H1 (cell line): ENCODE data around the gene TCIRG1. TPM values are rescaled to one million over a fixed set of nuclear protein-coding genes. Genes with fewer than 3 reads are reported as not detected.

Experiments
- CTCF ChIA-PET: fragments of 300-600 bp; sonication (Branson Sonifier 250); formaldehyde crosslinking; loops from one replicate; lab custom pipeline; 2021; ENCODE audit not compliant: partially characterized antibody; lab: Charles Lee
- POLR2A ChIA-PET: fragments of 300-600 bp; sonication (Branson Sonifier 250); formaldehyde crosslinking; loops from one replicate; lab custom pipeline; 2021; ENCODE audit warnings: inconsistent platforms; ENCODE audit not compliant: partially characterized antibody; lab: Charles Lee
- DNase-seq, 2 experiments: peaks; one replicate each; pipeline versions ENCODE4 v3.0.0 to v3.0.0-alpha.2; 2010 to 2022; ENCODE audit warnings: low spot score in 2 of 2, low read depth in 1 of 2, mixed read lengths in 1 of 2
- FAIRE-seq: peaks from 2 replicates; lab custom pipeline; 2011; peaks lifted over from hg19 to GRCh38; lab: Jason Lieb, UNC
- H2AFZ ChIP-seq: 2 replicates; pipeline ENCODE4 v1.8.1; 2012; ENCODE audit warnings: low read length, inconsistent platforms
- H2AK5ac ChIP-seq: 2 replicates; pipeline ENCODE4 v1.6.1; 2013; ENCODE audit warnings: low read depth, low read length
- H2BK120ac ChIP-seq: replicated peaks from 2 replicates; pipeline ENCODE3; 2013; ENCODE audit warnings: low read depth, low read length, inconsistent platforms
- H2BK12ac ChIP-seq: 2 replicates; pipeline ENCODE4 v1.6.1; 2013; ENCODE audit warnings: low read depth, low read length
- H2BK15ac ChIP-seq: 2 replicates; pipeline ENCODE4 v1.6.1; 2013; ENCODE audit warnings: low read length
- H2BK20ac ChIP-seq: 2 replicates; pipeline ENCODE4 v1.6.1; 2013; ENCODE audit warnings: low read length
- H2BK5ac ChIP-seq: 2 replicates; pipeline ENCODE4 v1.6.1; 2013; ENCODE audit warnings: low read depth, low read length
- H3K14ac ChIP-seq: 2 replicates; pipeline ENCODE4 v1.6.1; 2013; ENCODE audit warnings: inconsistent platforms; ENCODE audit not compliant: insufficient read length
- H3K18ac ChIP-seq: 2 replicates; pipeline ENCODE4 v1.6.1; 2013; ENCODE audit warnings: low read length; ENCODE audit errors: extremely low read depth
- H3K23ac ChIP-seq: 2 replicates; pipeline ENCODE4 v1.6.1; 2013; ENCODE audit warnings: inconsistent platforms; ENCODE audit not compliant: insufficient read length
- H3K23me2 ChIP-seq: 2 replicates; pipeline ENCODE4 v1.6.1; 2013; ENCODE audit warnings: low read depth, low read length
- H3K27ac ChIP-seq: 2 replicates; pipeline ENCODE4 v1.6.1; 2011; ENCODE audit warnings: low read depth, low read length, inconsistent platforms
- H3K27me3 ChIP-seq, 4 experiments: replicated peaks in 1 of 4; 1 replicate in 1 of 4; 2 replicates in 3 of 4; pipeline versions ENCODE4 v1.6.1 to v1.8.1; 2011 to 2013; ENCODE audit warnings: low read length in 3 of 4, mild to moderate bottlenecking in 3 of 4, inconsistent platforms in 2 of 4, mixed read lengths in 2 of 4, moderate library complexity in 1 of 4; ENCODE audit not compliant: control insufficient read depth in 3 of 4, insufficient read depth in 3 of 4; ENCODE audit errors: extremely low read depth in 1 of 4
- H3K36me3 ChIP-seq, 4 experiments: 2 replicates each; pipeline versions ENCODE4 v1.6.1 to v1.8.1; 2011 to 2013; ENCODE audit warnings: mild to moderate bottlenecking in 4 of 4, low read length in 3 of 4, moderate library complexity in 2 of 4, control low read depth in 1 of 4, inconsistent platforms in 1 of 4; ENCODE audit not compliant: insufficient read depth in 4 of 4, control insufficient read depth in 2 of 4
- H3K4ac ChIP-seq: replicated peaks from 2 replicates; pipeline ENCODE3; 2013; ENCODE audit warnings: low read length, low read depth, mixed read lengths, inconsistent platforms; ENCODE audit not compliant: insufficient read length
- H3K4me1 ChIP-seq, 4 experiments: replicated peaks in 1 of 4; 1 replicate in 1 of 4; 2 replicates in 3 of 4; pipeline versions ENCODE4 v1.6.1 to v1.8.1; 2011 to 2013; ENCODE audit warnings: low read length in 3 of 4, inconsistent platforms in 2 of 4, mixed read lengths in 1 of 4; ENCODE audit not compliant: insufficient read depth in 4 of 4, control insufficient read depth in 3 of 4
- H3K4me2 ChIP-seq, 2 experiments: 2 replicates each; pipeline versions ENCODE4 v1.6.1 to v1.8.1; 2011 to 2013; ENCODE audit warnings: low read depth in 2 of 2, low read length in 2 of 2, control low read depth in 1 of 2, inconsistent platforms in 1 of 2, mild to moderate bottlenecking in 1 of 2; ENCODE audit not compliant: insufficient read depth in 1 of 2
- H3K4me3 ChIP-seq, 4 experiments: fragments of 200-600, 300-600 bp in 1 of 4; sonication (generic), shearing (Covaris generic), sonication (Bioruptor Twin) in 1 of 4; 2 replicates each; pipeline versions ENCODE4 v1.5.1 to v1.8.1; 2011 to 2016; ENCODE audit warnings: low read length in 4 of 4, low read depth in 3 of 4, control low read depth in 2 of 4, inconsistent platforms in 2 of 4, mild to moderate bottlenecking in 2 of 4, mixed read lengths in 1 of 4, moderate library complexity in 1 of 4; ENCODE audit not compliant: insufficient read depth in 2 of 4; ENCODE audit errors: extremely low read depth in 1 of 4
- H3K56ac ChIP-seq: replicated peaks from 2 replicates; pipeline ENCODE3; 2013; ENCODE audit warnings: low read depth, mild to moderate bottlenecking, mixed read lengths, low read length, inconsistent platforms; ENCODE audit not compliant: insufficient read length
- H3K79me1 ChIP-seq: 2 replicates; pipeline ENCODE4 v1.6.1; 2013; ENCODE audit warnings: low read depth, low read length, control low read depth
- H3K79me2 ChIP-seq, 2 experiments: 2 replicates each; pipeline versions ENCODE4 v1.6.1 to v1.8.1; 2012 to 2013; ENCODE audit warnings: low read length in 2 of 2, mild to moderate bottlenecking in 2 of 2, inconsistent platforms in 1 of 2; ENCODE audit not compliant: insufficient read depth in 2 of 2, control insufficient read depth in 1 of 2
- H3K9ac ChIP-seq, 4 experiments: replicated peaks in 1 of 4; 1 replicate in 1 of 4; 2 replicates in 3 of 4; pipeline versions ENCODE4 v1.6.1 to v1.8.1; 2011 to 2013; ENCODE audit warnings: low read depth in 3 of 4, low read length in 3 of 4, control low read depth in 2 of 4, mild to moderate bottlenecking in 2 of 4, moderate library complexity in 2 of 4, inconsistent platforms in 1 of 4; ENCODE audit errors: extremely low read depth in 1 of 4
- H3K9me3 ChIP-seq, 2 experiments: 2 replicates each; pipeline versions ENCODE4 v1.6.1 to v1.8.1; 2012 to 2013; ENCODE audit warnings: mild to moderate bottlenecking in 2 of 2, moderate library complexity in 2 of 2, control low read depth in 1 of 2, inconsistent platforms in 1 of 2, low read depth in 1 of 2, low read length in 1 of 2, mixed read lengths in 1 of 2; ENCODE audit not compliant: insufficient read depth in 2 of 2
- H4K20me1 ChIP-seq, 2 experiments: replicated peaks in 1 of 2; 2 replicates each; pipeline versions ENCODE3 to v1.8.1; 2011 to 2013; ENCODE audit warnings: inconsistent platforms in 2 of 2, low read length in 2 of 2, mild to moderate bottlenecking in 1 of 2; ENCODE audit not compliant: insufficient read depth in 2 of 2, control insufficient read depth in 1 of 2
- H4K5ac ChIP-seq: 2 replicates; pipeline ENCODE4 v1.6.1; 2013; ENCODE audit warnings: low read length, low read depth, mixed read lengths, inconsistent platforms; ENCODE audit not compliant: insufficient read length
- H4K8ac ChIP-seq: 2 replicates; pipeline ENCODE4 v1.8.0; 2013; ENCODE audit warnings: mild to moderate bottlenecking, moderate library complexity, low read length, inconsistent platforms; ENCODE audit not compliant: insufficient read depth; ENCODE audit errors: extremely low read depth
- H4K91ac ChIP-seq: replicated peaks from 2 replicates; pipeline ENCODE3; 2013; ENCODE audit warnings: low read length, mixed read lengths, inconsistent platforms; ENCODE audit not compliant: insufficient read length
- CBX5 ChIP-seq: fragments of 300-800, 300-1000 bp; sonication (generic); IDR thresholded peaks from 2 replicates; pipeline ENCODE4 v1.7.1; 2016; ENCODE audit warnings: antibody characterized with exemption, low read length, low read depth
- CEBPB ChIP-seq: IDR thresholded peaks from 2 replicates; pipeline ENCODE4 v1.6.1; 2012; ENCODE audit warnings: low read depth, low read length
- FOSL1 ChIP-seq: IDR thresholded peaks from 2 replicates; pipeline ENCODE4 v1.6.1; 2011; ENCODE audit warnings: mild to moderate bottlenecking, low read depth, low read length, moderate library complexity; ENCODE audit not compliant: insufficient read depth
- MAFK ChIP-seq: IDR thresholded peaks from 2 replicates; pipeline ENCODE4 v1.6.1; 2012; ENCODE audit warnings: low read depth, mild to moderate bottlenecking, improper control_type of control experiment, low read length
- RNF2 ChIP-seq: fragments of 200-900, 300-1000 bp; sonication (generic); IDR thresholded peaks from 2 replicates; pipeline ENCODE4 v1.7.1; 2016; ENCODE audit warnings: borderline replicate concordance, low read depth, mild to moderate bottlenecking, antibody characterized with exemption, low read length; ENCODE audit not compliant: poor library complexity, severe bottlenecking; ENCODE audit errors: missing control alignments
- TAF7 ChIP-seq: optimal IDR thresholded peaks from 2 replicates; pipeline ENCODE3; 2011; ENCODE audit warnings: low read depth, mild to moderate bottlenecking, inconsistent platforms, low read length, moderate library complexity, borderline replicate concordance
- WGBS, 2 experiments: shearing (Covaris generic) in 1 of 2; methylation state at CpG; one replicate each; pipeline versions ENCODE4 v1.1.6 to v1.1.7; 2013 to 2015; ENCODE audit warnings: low lambda C conversion rate in 2 of 2, mixed read lengths in 2 of 2, inconsistent platforms in 1 of 2, low coverage in 1 of 2, missing lambda C conversion rate in 1 of 2; ENCODE audit not compliant: insufficient replicate concordance in 2 of 2, insufficient coverage in 1 of 2, insufficient read length in 1 of 2; ENCODE audit errors: extremely low coverage in 1 of 2, missing lambda C conversion rate in 1 of 2; 5-methylcytosine and 5-hydroxymethylcytosine counted together
- polyA plus RNA-seq, 7 experiments: library from polyadenylated mRNA; depleted of rRNA in 3 of 7; stranded (reverse) in 5 of 7; unstranded in 2 of 7; fragments of >200 nt in 5 of 7; fragments of 200-250 nt in 2 of 7; gene quantifications; 1 replicate in 5 of 7; 2 replicates in 1 of 7; 4 replicates in 1 of 7; pipeline versions ENCODE4 v1.2.1 to v1.2.3, GENCODE V29; 2011 to 2013; ENCODE audit warnings: missing spikeins in 2 of 7, mixed read lengths in 2 of 7
- total RNA-seq: library from RNA; stranded (reverse); fragmentation: NEBNext Ultra II Directional; extraction: Animal tissue kit (Norgen Biotek cat#: 25700); gene quantifications from 2 replicates; pipeline ENCODE4 v1.2.1, GENCODE V29; 2021

TCIRG1 gene
- total and polyA plus RNA-seq, 2 of the 8 experiments (the other 6 are each of a cell fraction or from before 2014, with no cell fraction given): 25.3 to 39.6 TPM

GRCh38 chr11:68066742-68067141, 27.9 kb downstream of the TCIRG1 start:
- Histone ChIP-seq H3K23me2 (no peaks in the 10 kb centered on the region), H3K4me3 (no peak overlapping the region), H3K56ac (no peak overlapping the region), H2BK15ac (no peak overlapping the region), H3K4me1 (no peaks in the 10 kb centered on the region), H2BK20ac (no peak overlapping the region), H3K79me2 (no peaks in the 10 kb centered on the region; a peak in 1 of 4 replicates), H4K8ac (no peak overlapping the region)
- 95% methylated on average over 3 of the region's 3 CpGs; no CpG with 5 or more reads in 1 of the 2 experiments for WGBS, 2 experiments
- no peak for TF ChIP-seq CBX5
- TF ChIP-seq MAFK: no peak
- TF ChIP-seq CEBPB: no peak
- TF ChIP-seq RNF2: no peak
- no peak for TF ChIP-seq TAF7
- TF ChIP-seq FOSL1: no peak
- TF ChIP-seq, all 59 proteins: peak for 0
- CTCF ChIA-PET: interaction anchor here (0.5 to 1.0 kb wide), 3 partner anchors 33 to 142 kb away, joined by 3 read pairs; no protein-coding TSS in a partner anchor
- Histone ChIP-seq H4K5ac (no peak overlapping the region), H3K4ac (no peak overlapping the region), H3K4me2 (no peak overlapping the region), H2BK5ac (no peak overlapping the region; the same call in 1 of the 2 replicates), H3K27ac (no peak overlapping the region), H4K91ac (no peak overlapping the region), H3K9ac (no peak overlapping the region), H3K18ac (no peak overlapping the region), H2BK120ac (no peak overlapping the region), H2BK12ac (no peak overlapping the region), H2AK5ac (no peak overlapping the region), H3K23ac (no peak overlapping the region), H3K14ac (no peak overlapping the region), H2AFZ (no peak overlapping the region), H3K27me3 (no peaks in the 10 kb centered on the region), H4K20me1 (peaks cover 7 to 8% of the 10 kb centered on the region in 2 experiments), H3K9me3 (no peaks in the 10 kb centered on the region), H3K79me1 (peaks cover 3% of the 10 kb centered on the region; the same call in 1 of the 2 replicates), H3K36me3 (peaks cover 44 to 98% (median 89%) of the 10 kb centered on the region in 4 experiments)
- POLR2A ChIA-PET: interaction anchor here (1.0 to 1.1 kb wide), 2 partner anchors 10 to 14 kb away, joined by 3 to 4 read pairs; no protein-coding TSS in a partner anchor
- DNase-seq: no peak
- FAIRE-seq: no peak
